Measurements from ENCODE around the gene TGM3.

TGM3 gene

GRCh38 chr20:2338411-2339066 is 42.7 kb downstream of the TGM3 start:
- DNase-seq (ENCODE audit: low spot score) = no peak

- no peak for DNase-seq (ENCODE audit: low spot score)
Measured at GRCh38 chr20:2340136-2340535, 44.3 kb downstream of the TGM3 start.

GRCh38 chr20:2340823-2341222 is 45.0 kb downstream of the TGM3 start:
- DNase-seq (ENCODE audit: low spot score) = no peak

GRCh38 chr20:2341336-2341735 is 45.5 kb downstream of the TGM3 start:
- no peak for DNase-seq (ENCODE audit: low spot score)

- no peak for DNase-seq (ENCODE audit: low spot score)
Measured at GRCh38 chr20:2342243-2342642, 46.4 kb downstream of the TGM3 start.

GRCh38 chr20:2346188-2346587 is 50.4 kb downstream of the TGM3 start:
- DNase-seq (ENCODE audit: low spot score) = no peak

GRCh38 chr20:2348336-2348735 is 52.5 kb downstream of the TGM3 start:
- no peak for DNase-seq (ENCODE audit: low spot score)

GRCh38 chr20:2349801-2350200 is 54.0 kb downstream of the TGM3 start:
- DNase-seq (ENCODE audit: low spot score) = peak; percentile 80

- no peak for DNase-seq (ENCODE audit: low spot score)
Measured at GRCh38 chr20:2350606-2351005, 54.8 kb downstream of the TGM3 start.

GRCh38 chr20:2353231-2353630 is 57.4 kb downstream of the TGM3 start:
- DNase-seq (ENCODE audit: low spot score) = no peak

- DNase-seq (ENCODE audit: low spot score) = no peak
Measured at GRCh38 chr20:2357114-2357513, 61.3 kb downstream of the TGM3 start.

GRCh38 chr20:2358006-2358405 is 62.2 kb downstream of the TGM3 start:
- no peak for DNase-seq (ENCODE audit: low spot score)

- DNase-seq (ENCODE audit: low spot score) = no peak
Measured at GRCh38 chr20:2361035-2361593, 65.3 kb downstream of the TGM3 start.

- no peak for DNase-seq (ENCODE audit: low spot score)
Measured at GRCh38 chr20:2363187-2363586, 67.4 kb downstream of the TGM3 start.

GRCh38 chr20:2363587-2363986 is 67.8 kb downstream of the TGM3 start:
- no peak for DNase-seq (ENCODE audit: low spot score)

GRCh38 chr20:2364044-2364443 is 68.2 kb downstream of the TGM3 start:
- DNase-seq (ENCODE audit: low spot score) = no peak

- no peak for DNase-seq (ENCODE audit: low spot score)
Measured at GRCh38 chr20:2365091-2365490, 69.3 kb downstream of the TGM3 start.

- DNase-seq (ENCODE audit: low spot score) = peak; percentile 8
Measured at GRCh38 chr20:2365666-2366065, 69.9 kb downstream of the TGM3 start.

GRCh38 chr20:2368621-2369020 is 72.8 kb downstream of the TGM3 start:
- no peak for DNase-seq (ENCODE audit: low spot score)

- no peak for DNase-seq (ENCODE audit: low spot score)
Measured at GRCh38 chr20:2373098-2373497, 77.3 kb downstream of the TGM3 start.

- DNase-seq (ENCODE audit: low spot score) = no peak
Measured at GRCh38 chr20:2374346-2375125, 78.7 kb downstream of the TGM3 start.

GRCh38 chr20:2378893-2379292 is 83.1 kb downstream of the TGM3 start:
- no peak for DNase-seq (ENCODE audit: low spot score)

- DNase-seq (ENCODE audit: low spot score) = peak; percentile 83
Measured at GRCh38 chr20:2379511-2380229, 83.9 kb downstream of the TGM3 start.
